Measurements from ENCODE around the gene SNRNP200. TPM values are rescaled to one million over a fixed set of nuclear protein-coding genes. Genes with fewer than 3 reads are reported as not detected.

Gene SNRNP200
- total RNA-seq, 1 donor = 80.5 TPM

DNA sequence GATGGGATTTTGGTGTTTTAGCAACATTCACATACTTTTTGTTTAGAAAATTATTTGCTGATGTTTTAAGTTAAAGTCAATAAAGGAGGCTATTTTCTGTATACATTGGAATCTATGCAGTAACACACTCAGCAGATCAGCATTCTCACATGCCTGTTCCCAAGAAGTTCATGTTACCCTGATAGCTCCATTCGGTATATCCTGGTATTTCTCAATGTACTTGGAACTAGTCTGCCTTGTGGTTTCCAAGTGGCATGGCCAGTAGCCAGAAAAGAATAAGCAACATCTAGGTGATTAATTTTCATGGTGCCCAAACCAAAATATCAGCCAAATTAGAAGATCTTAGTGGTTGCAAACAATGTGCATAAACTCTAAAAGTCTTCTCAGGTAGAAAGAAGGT is 25.1 kb upstream of the SNRNP200 start:
- Histone ChIP-seq H3K4me3 (ENCODE audit: low read length) (no peak overlapping the region), H3K27me3 (ENCODE audit: insufficient read depth, low read length) (no peaks in the 10 kb centered on the region), H3K4me1 (ENCODE audit: insufficient read depth, low read length) (peaks cover 22% of the 10 kb centered on the region), H3K9me3 (ENCODE audit: low read depth, low read length) (no peaks in the 10 kb centered on the region)

DNA sequence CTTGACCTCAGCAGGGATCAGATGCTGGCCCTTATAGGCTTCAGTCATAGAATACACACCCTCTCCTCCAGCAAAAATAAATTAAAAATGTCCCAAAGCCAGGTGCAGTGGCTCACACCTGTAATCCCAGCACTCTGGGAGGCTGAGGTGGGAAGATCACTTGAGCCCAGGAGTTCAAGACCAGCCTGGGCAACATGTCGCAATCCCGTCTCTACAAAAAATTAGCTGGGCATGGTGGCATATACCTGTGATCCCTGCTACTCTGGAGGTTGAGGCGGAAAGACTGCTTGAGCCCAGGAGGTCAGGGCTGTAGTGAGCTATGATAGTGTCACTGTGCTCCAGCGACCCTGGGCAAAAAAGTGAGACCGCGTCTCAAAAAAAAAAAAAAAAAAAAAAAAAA is 24.5 kb upstream of the SNRNP200 start:
- H3K27me3 ChIP-seq (ENCODE audit: insufficient read depth, low read length) = no peaks in the 10 kb centered on the region
- H3K4me1 ChIP-seq (ENCODE audit: insufficient read depth, low read length) = peaks cover 20% of the 10 kb centered on the region
- no peak overlapping the region for H3K4me3 ChIP-seq (ENCODE audit: low read length)
- no peaks in the 10 kb centered on the region for H3K9me3 ChIP-seq (ENCODE audit: low read depth, low read length)

DNA sequence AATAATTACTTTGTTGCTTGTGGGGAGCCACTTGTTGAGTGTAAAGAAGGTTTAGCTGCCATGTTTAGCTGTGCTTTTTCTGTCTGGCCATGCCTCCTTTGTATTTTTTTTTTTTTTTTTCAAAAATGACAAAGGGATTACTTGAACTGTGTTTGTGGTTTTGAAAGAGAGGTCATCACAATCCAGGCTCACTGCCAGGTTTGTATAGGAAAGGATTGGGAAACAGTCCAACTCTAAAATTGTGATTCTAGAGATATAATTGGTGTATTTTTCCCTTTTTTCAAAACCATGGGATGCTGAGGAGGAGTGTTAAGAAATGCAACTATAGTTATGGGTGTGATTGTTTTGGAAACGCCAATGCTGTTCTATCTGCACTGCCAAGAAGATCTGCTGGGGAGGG is 24.1 kb upstream of the SNRNP200 start:
- Histone ChIP-seq H3K4me3 (ENCODE audit: low read length) (no peak overlapping the region), H3K9me3 (ENCODE audit: low read depth, low read length) (no peaks in the 10 kb centered on the region), H3K27me3 (ENCODE audit: insufficient read depth, low read length) (no peaks in the 10 kb centered on the region), H3K4me1 (ENCODE audit: insufficient read depth, low read length) (peaks cover 21% of the 10 kb centered on the region)

DNA sequence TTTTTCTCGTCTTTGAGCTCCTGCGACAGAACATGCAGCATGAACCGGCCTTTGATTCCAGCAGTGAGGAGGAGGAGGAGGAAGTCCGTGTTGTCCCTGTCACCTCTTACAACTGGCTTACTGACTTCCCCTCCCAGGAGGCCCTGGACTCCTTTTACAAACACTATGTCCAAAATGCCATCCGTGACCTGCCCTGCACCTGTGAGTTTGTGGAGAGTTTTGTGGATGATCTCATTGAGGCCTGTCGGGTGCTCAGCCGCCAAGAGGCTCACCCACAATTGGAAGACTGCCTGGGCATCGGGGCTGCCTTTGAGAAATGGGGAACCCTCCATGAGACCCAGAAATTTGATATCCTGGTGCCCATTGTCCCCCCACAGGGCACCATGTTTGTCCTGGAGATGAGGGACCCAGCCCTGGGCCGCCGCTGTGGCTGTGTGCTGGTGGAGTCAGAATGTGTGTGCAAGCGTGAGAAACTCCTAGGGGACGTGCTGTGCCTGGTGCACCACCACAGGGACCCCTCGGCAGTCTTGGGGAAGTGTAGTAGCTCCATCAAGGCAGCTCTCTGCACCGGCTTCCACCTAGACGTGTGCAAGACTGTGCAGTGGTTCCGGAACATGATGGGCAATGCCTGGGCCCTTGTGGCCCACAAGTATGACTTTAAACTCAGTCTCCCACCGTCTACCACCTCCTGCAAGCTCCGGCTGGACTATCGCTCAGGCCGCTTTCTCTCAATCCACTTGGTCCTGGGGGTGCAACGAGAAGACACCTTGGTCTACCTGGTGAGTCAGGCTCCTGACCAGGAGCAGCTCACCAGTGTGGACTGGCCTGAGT is 21.9 kb upstream of the SNRNP200 start:
- Histone ChIP-seq H3K4me3 (ENCODE audit: low read length) (no peak overlapping the region), H3K9me3 (ENCODE audit: low read depth, low read length) (no peaks in the 10 kb centered on the region), H3K27me3 (ENCODE audit: insufficient read depth, low read length) (no peaks in the 10 kb centered on the region), H3K4me1 (ENCODE audit: insufficient read depth, low read length) (peaks cover 30% of the 10 kb centered on the region)

DNA sequence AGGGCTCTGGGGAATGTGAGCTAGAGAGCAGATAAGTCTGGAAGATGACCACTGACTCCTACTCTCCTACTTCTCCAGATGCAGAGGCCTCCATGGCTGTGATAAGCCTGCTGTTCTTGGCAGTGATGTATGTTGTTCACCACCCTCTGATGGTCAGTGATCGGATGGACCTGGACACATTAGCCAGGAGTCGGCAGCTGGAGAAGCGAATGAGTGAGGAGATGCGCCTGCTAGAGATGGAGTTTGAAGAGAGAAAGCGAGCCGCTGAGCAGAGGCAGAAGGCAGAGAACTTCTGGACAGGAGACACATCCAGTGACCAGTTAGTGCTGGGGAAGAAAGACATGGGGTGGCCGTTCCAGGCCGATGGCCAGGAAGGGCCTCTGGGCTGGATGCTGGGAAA is 21.2 kb upstream of the SNRNP200 start:
- Histone ChIP-seq H3K9me3 (ENCODE audit: low read depth, low read length) (no peaks in the 10 kb centered on the region), H3K27me3 (ENCODE audit: insufficient read depth, low read length) (no peaks in the 10 kb centered on the region), H3K4me3 (ENCODE audit: low read length) (no peak overlapping the region), H3K4me1 (ENCODE audit: insufficient read depth, low read length) (peaks cover 36% of the 10 kb centered on the region)

DNA sequence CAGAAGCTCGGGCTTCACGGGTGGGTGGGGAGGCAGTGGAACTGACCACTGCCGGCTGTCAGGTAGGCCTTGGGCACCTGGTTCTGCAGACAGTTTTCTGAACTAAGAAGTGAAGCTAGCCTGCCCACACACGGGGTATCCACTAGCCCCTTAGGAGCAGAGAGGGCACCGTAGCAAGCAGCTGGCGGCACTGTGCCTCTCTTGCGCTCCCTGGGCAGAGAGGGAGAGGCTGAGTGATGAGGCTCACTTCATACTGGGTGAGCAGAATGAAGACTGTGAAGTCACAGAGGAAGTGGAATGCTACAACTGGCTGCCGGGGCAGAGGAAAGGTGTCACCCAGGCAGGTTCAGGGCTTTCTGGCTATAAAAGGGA is 20.5 kb upstream of the SNRNP200 start:
- no peaks in the 10 kb centered on the region for H3K27me3 ChIP-seq (ENCODE audit: insufficient read depth, low read length)
- peak overlapping the region; percentile 48 for H3K4me3 ChIP-seq (ENCODE audit: low read length)
- no peaks in the 10 kb centered on the region for H3K9me3 ChIP-seq (ENCODE audit: low read depth, low read length)
- peaks cover 43% of the 10 kb centered on the region for H3K4me1 ChIP-seq (ENCODE audit: insufficient read depth, low read length)

DNA sequence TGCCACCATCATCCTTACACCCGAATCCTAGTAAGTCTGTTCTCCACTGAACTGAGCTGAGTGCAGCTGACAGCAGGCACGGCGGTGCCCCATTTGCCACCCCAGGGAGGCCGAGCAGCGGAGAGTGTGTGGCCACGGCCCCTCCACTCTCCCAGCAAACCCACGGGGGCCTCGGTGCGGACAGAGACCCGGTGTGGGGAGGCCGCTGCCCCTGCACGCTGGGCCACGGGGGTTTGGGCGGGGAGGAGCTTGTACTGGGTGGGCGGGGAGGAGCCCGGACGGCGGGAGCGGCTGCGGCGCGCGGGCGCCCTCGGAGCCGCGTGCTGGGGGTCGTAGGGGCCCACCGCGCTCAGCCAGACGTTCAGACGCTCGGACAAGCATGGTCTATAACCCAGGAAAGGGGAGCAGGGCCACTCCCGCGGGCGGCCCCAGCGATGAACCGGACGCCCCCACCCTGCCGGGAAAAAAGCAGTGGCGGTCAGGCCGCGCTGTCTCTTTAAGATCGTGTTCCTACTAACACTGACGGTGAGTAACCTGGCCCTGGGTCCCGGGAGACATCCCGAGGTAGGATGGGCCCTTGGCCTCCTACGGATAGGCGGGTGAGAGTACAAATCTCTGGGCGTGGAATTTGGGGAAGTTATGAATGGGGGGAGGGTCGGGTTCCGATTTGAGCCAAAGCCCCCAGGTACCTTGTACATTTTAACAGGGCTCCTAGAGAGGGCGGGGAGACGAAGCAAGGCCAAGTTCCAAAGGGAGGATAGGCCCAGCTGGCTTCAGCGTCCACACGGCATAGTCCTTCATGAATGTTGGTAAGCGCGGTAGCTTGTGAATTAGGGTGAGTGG is 19.9 kb upstream of the SNRNP200 start, which contains the start of gene ITPRIPL1:
Gene ITPRIPL1 (plus strand): TSS at position 277 of the 843 bp plus-strand sequence. CDS start 523 bp downstream, at position 800.
- Histone ChIP-seq H3K27me3 (ENCODE audit: insufficient read depth, low read length) (no peaks in the 10 kb centered on the region), H3K9me3 (ENCODE audit: low read depth, low read length) (no peaks in the 10 kb centered on the region), H3K4me1 (ENCODE audit: insufficient read depth, low read length) (peaks cover 46% of the 10 kb centered on the region), H3K4me3 (ENCODE audit: low read length) (peak within 1 kb of the TSS; percentile 48)

DNA sequence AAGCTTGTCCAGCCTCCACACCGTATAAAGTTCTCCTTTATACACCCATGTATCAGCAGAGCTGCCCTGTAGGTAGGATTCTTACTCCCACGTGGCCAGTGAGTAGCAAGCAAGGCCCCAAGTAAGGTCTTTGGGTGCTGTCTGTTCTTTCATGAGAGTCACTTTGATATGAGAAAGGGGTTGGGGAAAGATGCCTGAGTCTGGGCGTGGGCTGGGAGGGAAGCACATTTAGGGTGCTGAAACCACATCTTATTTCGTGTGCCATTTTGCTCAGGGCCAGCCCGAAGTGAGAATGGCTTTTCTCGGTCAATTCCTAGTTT is 19.3 kb upstream of the SNRNP200 start:
- H3K4me1 ChIP-seq (ENCODE audit: insufficient read depth, low read length) = peaks cover 52% of the 10 kb centered on the region
- H3K27me3 ChIP-seq (ENCODE audit: insufficient read depth, low read length) = no peaks in the 10 kb centered on the region
- no peaks in the 10 kb centered on the region for H3K9me3 ChIP-seq (ENCODE audit: low read depth, low read length)
- peak overlapping the region; percentile 48 for H3K4me3 ChIP-seq (ENCODE audit: low read length)

DNA sequence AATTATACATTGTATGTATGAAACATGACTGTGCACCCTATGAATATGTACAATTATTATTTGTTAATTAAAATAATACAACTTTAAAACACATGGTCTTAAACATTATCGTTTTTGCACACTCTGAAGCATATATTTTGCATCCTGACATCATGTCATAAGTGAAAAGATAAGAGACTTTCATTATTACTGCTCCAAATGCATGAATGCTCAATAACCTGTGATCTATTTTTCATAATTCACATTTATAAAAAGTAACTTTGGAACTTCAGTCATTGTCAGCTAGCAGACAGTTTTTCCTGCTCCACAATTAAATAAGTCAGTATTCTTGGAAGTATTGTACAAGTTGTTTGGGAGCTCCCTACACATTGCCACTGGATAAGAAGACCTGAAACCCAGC is 18.5 kb upstream of the SNRNP200 start:
- Histone ChIP-seq H3K4me1 (ENCODE audit: insufficient read depth, low read length) (peaks cover 60% of the 10 kb centered on the region), H3K4me3 (ENCODE audit: low read length) (no peak overlapping the region), H3K9me3 (ENCODE audit: low read depth, low read length) (no peaks in the 10 kb centered on the region), H3K27me3 (ENCODE audit: insufficient read depth, low read length) (no peaks in the 10 kb centered on the region)

DNA sequence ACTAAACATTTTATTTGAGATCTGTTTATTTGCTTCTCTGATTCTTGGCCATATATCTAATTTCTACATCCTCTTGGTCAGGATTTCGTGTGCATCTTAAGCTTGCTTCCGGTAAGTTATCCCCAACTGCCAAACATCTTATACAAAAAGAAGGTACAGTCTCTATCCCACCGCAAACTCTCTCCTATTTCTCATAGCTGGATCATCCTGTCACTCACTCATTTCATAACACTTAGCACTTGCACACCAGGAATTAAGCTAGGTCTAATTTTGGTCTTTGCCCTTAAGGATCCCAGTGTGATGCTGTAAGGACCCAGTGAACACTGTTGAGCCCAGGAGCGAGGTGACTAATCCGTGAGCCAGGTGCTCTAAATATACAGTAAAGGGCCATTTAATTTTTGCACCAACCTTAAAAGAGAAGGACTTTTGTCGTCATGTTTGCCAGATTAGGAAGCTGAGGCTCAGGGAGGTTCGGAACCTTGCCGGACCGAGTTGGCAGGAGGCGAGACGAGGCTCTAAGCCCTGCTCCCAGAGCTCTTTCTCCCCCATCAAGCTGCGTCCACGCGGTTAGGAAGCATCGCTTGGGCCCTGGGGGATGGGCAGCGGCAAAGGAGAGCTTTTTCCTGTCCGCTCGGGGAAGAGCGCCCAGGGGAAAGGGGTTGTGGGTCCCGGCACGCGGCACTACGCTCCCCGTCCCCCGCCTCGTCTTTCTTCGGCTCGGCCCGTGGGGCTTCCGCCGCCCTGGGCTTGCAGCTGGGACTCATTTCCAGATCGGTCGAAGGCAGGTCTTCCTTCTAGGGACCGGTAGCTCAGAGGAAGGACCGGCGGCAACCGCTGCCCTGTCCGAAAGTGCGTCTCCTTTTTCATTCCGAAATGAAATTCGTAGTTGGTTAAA is 15.6 kb upstream of the SNRNP200 start:
- Histone ChIP-seq H3K27me3 (ENCODE audit: insufficient read depth, low read length) (no peaks in the 10 kb centered on the region), H3K4me1 (ENCODE audit: insufficient read depth, low read length) (peaks cover 62% of the 10 kb centered on the region), H3K9me3 (ENCODE audit: low read depth, low read length) (no peaks in the 10 kb centered on the region), H3K4me3 (ENCODE audit: low read length) (peak overlapping the region; percentile 67)

DNA sequence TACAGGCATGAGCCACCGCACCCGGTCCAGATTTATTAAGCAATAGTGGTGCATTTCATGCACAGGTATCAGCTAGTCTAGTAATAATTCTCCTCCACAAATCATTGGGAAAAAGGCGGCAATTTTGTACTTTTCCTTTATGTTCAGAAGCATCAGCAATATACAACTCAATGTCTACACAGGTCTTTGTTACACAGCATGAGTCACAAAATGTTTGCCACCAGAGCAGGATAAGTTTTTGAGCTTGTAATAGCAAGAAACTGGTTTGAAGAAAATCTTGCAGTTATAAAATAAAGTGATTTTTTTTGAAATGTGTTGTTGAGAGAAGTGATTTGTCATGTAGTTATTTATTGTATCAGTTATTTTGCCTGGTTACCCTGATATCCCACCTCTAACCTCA is 15.0 kb upstream of the SNRNP200 start:
- Histone ChIP-seq H3K27me3 (ENCODE audit: insufficient read depth, low read length) (no peaks in the 10 kb centered on the region), H3K4me3 (ENCODE audit: low read length) (peak overlapping the region; percentile 67), H3K4me1 (ENCODE audit: insufficient read depth, low read length) (peaks cover 63% of the 10 kb centered on the region), H3K9me3 (ENCODE audit: low read depth, low read length) (no peaks in the 10 kb centered on the region)

DNA sequence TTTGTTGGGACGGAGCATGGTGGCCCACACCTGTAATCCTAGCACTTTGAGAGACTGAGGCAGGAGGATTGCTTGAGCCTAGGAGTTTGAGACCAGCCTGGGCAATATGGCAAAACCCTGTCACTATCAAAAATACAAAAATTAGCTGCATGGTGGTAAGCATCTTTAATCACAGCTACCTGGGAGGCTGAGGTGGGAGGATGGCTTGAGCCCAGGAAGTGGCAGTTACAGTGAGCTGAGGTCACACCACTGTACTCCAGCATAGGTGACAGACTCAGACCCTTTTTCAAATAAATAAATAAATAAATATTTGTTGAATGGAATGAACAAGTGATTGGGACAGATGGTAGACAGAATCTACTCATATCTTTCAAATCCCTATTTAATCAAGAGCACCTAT is 14.1 kb upstream of the SNRNP200 start:
- peaks cover 61% of the 10 kb centered on the region for H3K4me1 ChIP-seq (ENCODE audit: insufficient read depth, low read length)
- H3K27me3 ChIP-seq (ENCODE audit: insufficient read depth, low read length) = no peaks in the 10 kb centered on the region
- no peak overlapping the region for H3K4me3 ChIP-seq (ENCODE audit: low read length)
- no peaks in the 10 kb centered on the region for H3K9me3 ChIP-seq (ENCODE audit: low read depth, low read length)

DNA sequence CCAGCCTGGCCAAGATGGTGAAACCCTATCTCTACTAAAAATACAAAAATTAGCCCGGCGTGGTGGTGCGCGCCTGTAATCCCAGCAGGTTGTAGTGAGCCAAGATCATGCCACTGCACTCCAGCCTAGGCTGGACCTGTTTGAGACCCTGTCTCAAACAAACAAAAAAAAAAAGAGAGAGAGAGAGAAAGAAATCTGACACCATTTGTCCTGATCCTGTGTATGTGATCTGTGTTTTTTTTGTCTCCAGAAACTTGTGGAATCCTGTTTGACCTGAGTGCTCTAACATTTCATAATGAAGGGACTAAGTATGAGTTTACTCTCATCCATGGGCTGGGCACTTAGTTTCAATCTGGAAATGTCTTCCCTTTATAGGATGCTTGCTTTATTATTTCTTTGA is 13.4 kb upstream of the SNRNP200 start:
- H3K4me1 ChIP-seq (ENCODE audit: insufficient read depth, low read length) = peaks cover 59% of the 10 kb centered on the region
- H3K27me3 ChIP-seq (ENCODE audit: insufficient read depth, low read length) = no peaks in the 10 kb centered on the region
- H3K4me3 ChIP-seq (ENCODE audit: low read length) = no peak overlapping the region
- H3K9me3 ChIP-seq (ENCODE audit: low read depth, low read length) = no peaks in the 10 kb centered on the region

DNA sequence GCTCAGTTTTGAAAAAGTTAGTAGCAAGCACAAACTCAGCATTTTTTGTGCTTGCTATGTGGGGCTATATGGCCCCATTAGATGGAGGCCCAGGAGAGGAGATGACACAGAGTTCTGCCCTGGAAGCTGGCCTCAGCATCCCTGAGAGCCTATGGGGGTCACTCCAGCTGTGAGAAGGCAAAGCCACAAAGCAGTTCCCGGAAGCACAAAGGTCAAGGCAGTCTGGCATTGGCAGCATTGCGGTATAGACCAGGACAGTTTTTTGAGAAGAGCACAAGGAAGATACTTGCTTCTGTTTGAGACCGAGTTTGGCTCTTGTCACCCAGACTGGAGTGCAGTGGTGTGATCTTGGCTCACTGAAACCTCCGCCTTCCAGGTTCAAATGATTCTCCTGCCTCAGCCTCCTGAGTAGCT is 12.2 kb upstream of the SNRNP200 start:
- Histone ChIP-seq H3K4me1 (ENCODE audit: insufficient read depth, low read length) (peaks cover 57% of the 10 kb centered on the region), H3K9me3 (ENCODE audit: low read depth, low read length) (no peaks in the 10 kb centered on the region), H3K27me3 (ENCODE audit: insufficient read depth, low read length) (no peaks in the 10 kb centered on the region), H3K4me3 (ENCODE audit: low read length) (no peak overlapping the region)

DNA sequence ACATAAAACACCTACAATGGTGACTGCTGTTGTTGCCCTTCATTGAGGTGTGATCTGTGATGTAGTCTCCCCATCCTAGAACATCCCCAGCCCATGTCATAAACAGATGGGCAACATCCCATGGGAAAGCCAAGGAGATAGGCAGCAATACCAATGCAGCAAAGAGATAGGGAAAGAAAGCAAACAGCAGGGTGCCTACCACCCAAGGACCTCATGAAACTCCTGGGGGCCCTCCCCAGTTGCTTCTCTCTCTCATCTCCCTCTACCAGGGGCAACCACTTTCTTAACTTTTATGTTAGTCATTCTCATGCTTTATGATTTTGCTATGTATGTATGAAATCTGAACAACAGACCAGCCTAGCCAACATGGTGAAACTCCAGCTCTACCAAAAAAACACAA is 11.7 kb upstream of the SNRNP200 start:
- peaks cover 51% of the 10 kb centered on the region for H3K4me1 ChIP-seq (ENCODE audit: insufficient read depth, low read length)

More for the DNA sequence above, 11.7 kb upstream of the SNRNP200 start:
- Histone ChIP-seq H3K27me3 (ENCODE audit: insufficient read depth, low read length) (no peaks in the 10 kb centered on the region), H3K4me3 (ENCODE audit: low read length) (no peak overlapping the region), H3K9me3 (ENCODE audit: low read depth, low read length) (no peaks in the 10 kb centered on the region)
